C4-2B (cell line): ENCODE data around the gene CLIC4.

ENCODE experiments used
- CTCF ChIP-seq: fragments of 450-650 bp; conservative IDR thresholded peaks from 2 replicates; pipeline ENCODE4 v1.5.1; 2017; ENCODE audit warnings: mild to moderate bottlenecking
- ZFX ChIP-seq: fragments of 450-650 bp; IDR thresholded peaks from 2 replicates; pipeline ENCODE4 v1.6.1; 2017

- TF ChIP-seq CTCF (no peak), ZFX (no peak)
Measured at GRCh38 chr1:24892188-24893153, 147.2 kb downstream of the CLIC4 start.
